Left forelimb (tissue), 1 donor: ENCODE results near the gene GNA12.
"Not testable (repeated sequence)": the region's sequence is repeated elsewhere in the genome, so short reads cannot be mapped to it uniquely, and the experiment has no call there.

ENCODE experiments used
- DNase-seq: peaks from one replicate; pipeline ENCODE4 v3.0.0-alpha.2; 2018; ENCODE audit warnings: low spot score

Gene GNA12

GRCh38 chr7:2726316-2727018, 117.6 kb downstream of the GNA12 start:
- DNase-seq = no peak

- DNase-seq = no peak
Measured at GRCh38 chr7:2725178-2726105, 118.7 kb downstream of the GNA12 start.

- no peak for DNase-seq
Measured at GRCh38 chr7:2724453-2725177, 119.5 kb downstream of the GNA12 start.

- DNase-seq = not testable (repeated sequence)
Measured at GRCh38 chr7:2724036-2724435, 120.1 kb downstream of the GNA12 start.

- no peak for DNase-seq
Measured at GRCh38 chr7:2723138-2723850, 120.8 kb downstream of the GNA12 start.

GRCh38 chr7:2722591-2722990, 121.5 kb downstream of the GNA12 start:
- no peak for DNase-seq

GRCh38 chr7:2721842-2722241, 122.3 kb downstream of the GNA12 start:
- no peak for DNase-seq

GRCh38 chr7:2720024-2720423, 124.1 kb downstream of the GNA12 start:
- no peak for DNase-seq

- no peak for DNase-seq
Measured at GRCh38 chr7:2719007-2719406, 125.1 kb downstream of the GNA12 start.

GRCh38 chr7:2718296-2718965, 125.7 kb downstream of the GNA12 start:
- no peak for DNase-seq

GRCh38 chr7:2717293-2718261, 126.5 kb downstream of the GNA12 start:
- no peak for DNase-seq

GRCh38 chr7:2716906-2717292, 127.2 kb downstream of the GNA12 start:
- DNase-seq = no peak

- no peak for DNase-seq
Measured at GRCh38 chr7:2716488-2716887, 127.6 kb downstream of the GNA12 start.

- no peak for DNase-seq
Measured at GRCh38 chr7:2715341-2716231, 128.5 kb downstream of the GNA12 start.

- no peak for DNase-seq
Measured at GRCh38 chr7:2714636-2715035, 129.5 kb downstream of the GNA12 start.

- no peak for DNase-seq
Measured at GRCh38 chr7:2713978-2714377, 130.1 kb downstream of the GNA12 start.

- DNase-seq = no peak
Measured at GRCh38 chr7:2713370-2713769, 130.7 kb downstream of the GNA12 start.

- DNase-seq = no peak
Measured at GRCh38 chr7:2711895-2712675, 132.0 kb downstream of the GNA12 start.
